Natural killer cell treated with Interleukin-12 subunit alpha and Interleukin-12 subunit beta and Interleukin-15 and Interleukin-18, amount 100 ng/mL, for 72 hours (primary cell): ENCODE data around the gene MYH15. TPM values are rescaled to one million over a fixed set of nuclear protein-coding genes. Genes with fewer than 3 reads are reported as not detected.

Experiments used
- ATAC-seq, 2 donors: fragments of 150-1000 bp; cut with Tn5 transposase in 1 of 2; sonication (Bioruptor Pico), chemical (Tn5 transposase) in 1 of 2; 2 replicates each; pipeline ENCODE4 v1.10.0; 2021
- DNase-seq: peaks from one replicate; pipeline ENCODE4 v3.0.0; 2022; ENCODE audit warnings: low spot score
- H3K27ac Mint-ChIP-seq, 2 donors: 1 replicate in 1 of 2; 2 replicates in 1 of 2; pipeline ENCODE4 v1.8.0; 2022; ENCODE audit warnings: mixed read lengths in 2 of 2, mild to moderate bottlenecking in 1 of 2, moderate library complexity in 1 of 2
- H3K27me3 Mint-ChIP-seq, 2 donors: 1 replicate in 1 of 2; 2 replicates in 1 of 2; pipeline ENCODE4 v1.8.0; 2022; ENCODE audit warnings: mixed read lengths in 2 of 2
- H3K36me3 Mint-ChIP-seq: one replicate; pipeline ENCODE4 v1.8.0; 2022; ENCODE audit warnings: mixed read lengths
- H3K4me1 Mint-ChIP-seq, 2 donors: 1 replicate in 1 of 2; 2 replicates in 1 of 2; pipeline ENCODE4 v1.8.0; 2022; ENCODE audit warnings: low read depth in 2 of 2, mixed read lengths in 2 of 2, mild to moderate bottlenecking in 1 of 2
- H3K4me3 Mint-ChIP-seq: one replicate; pipeline ENCODE4 v1.8.0; 2022; ENCODE audit warnings: mixed read lengths
- H3K9me3 Mint-ChIP-seq: 2 replicates; pipeline ENCODE4 v1.8.0; 2022; ENCODE audit warnings: mixed read lengths
- total RNA-seq, 2 donors: library from RNA; stranded (reverse); gene quantifications; one replicate each; pipeline ENCODE4 v1.2.3, GENCODE V29; 2022

Gene MYH15
- total RNA-seq, 2 donors from 2014 or later, result 0.14 to 1.1 TPM

- H3K27me3 Mint-ChIP-seq, result peaks cover 12 to 13% of the 10 kb centered on the region in 2 donors
- peaks cover 12% of the 10 kb centered on the region for H3K9me3 Mint-ChIP-seq
- peaks cover 29% of the 10 kb centered on the region for H3K36me3 Mint-ChIP-seq
- H3K4me3 Mint-ChIP-seq, result no peak overlapping the region
- ATAC-seq, result no peak
- H3K27ac Mint-ChIP-seq, result no peak overlapping the region
- DNase-seq, result no peak
- no peaks in the 10 kb centered on the region for H3K4me1 Mint-ChIP-seq
Measured at GRCh38 chr3:108447096-108447847, 63.1 kb downstream of the MYH15 start.

DNA sequence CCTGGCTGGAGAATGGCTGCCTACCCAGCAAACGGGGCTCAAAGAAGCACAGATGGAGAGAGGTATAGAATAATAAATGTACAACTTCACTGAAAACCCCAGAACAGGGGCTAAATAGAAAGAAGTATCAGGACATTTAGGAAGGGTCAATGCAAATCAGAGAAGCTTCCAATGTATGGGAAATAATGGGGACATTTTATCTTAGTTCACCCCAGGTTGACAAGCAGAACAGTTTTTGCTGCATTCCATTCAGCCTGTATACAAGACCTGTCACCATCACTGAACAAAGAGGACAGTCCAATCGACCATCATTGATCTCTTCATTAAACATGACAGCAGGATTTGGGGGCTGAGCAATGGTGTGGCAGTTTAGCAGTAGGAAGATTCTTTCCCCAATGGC is 68.1 kb downstream of the MYH15 start:
- Mint-ChIP-seq H3K27me3 (peaks cover 0 to 6% of the 10 kb centered on the region in 2 donors), H3K27ac (no peak overlapping the region), H3K9me3 (peaks cover 11% of the 10 kb centered on the region)

GRCh38 chr3:108441518-108441917 is 68.9 kb downstream of the MYH15 start:
- ATAC-seq (no peak), DNase-seq (no peak)
- H3K4me3 Mint-ChIP-seq, result no peak overlapping the region
- H3K27ac Mint-ChIP-seq, result no peak overlapping the region
- H3K27me3 Mint-ChIP-seq, result peaks cover 0 to 6% of the 10 kb centered on the region in 2 donors
- H3K9me3 Mint-ChIP-seq, result peaks cover 3% of the 10 kb centered on the region
- H3K36me3 Mint-ChIP-seq, result peaks cover 9% of the 10 kb centered on the region
- no peaks in the 10 kb centered on the region for H3K4me1 Mint-ChIP-seq

More for the DNA sequence above, 68.1 kb downstream of the MYH15 start:
- DNase-seq (no peak), ATAC-seq (no peak)
- H3K36me3 Mint-ChIP-seq, result peaks cover 16% of the 10 kb centered on the region
- no peak overlapping the region for H3K4me3 Mint-ChIP-seq
- no peaks in the 10 kb centered on the region for H3K4me1 Mint-ChIP-seq

DNA sequence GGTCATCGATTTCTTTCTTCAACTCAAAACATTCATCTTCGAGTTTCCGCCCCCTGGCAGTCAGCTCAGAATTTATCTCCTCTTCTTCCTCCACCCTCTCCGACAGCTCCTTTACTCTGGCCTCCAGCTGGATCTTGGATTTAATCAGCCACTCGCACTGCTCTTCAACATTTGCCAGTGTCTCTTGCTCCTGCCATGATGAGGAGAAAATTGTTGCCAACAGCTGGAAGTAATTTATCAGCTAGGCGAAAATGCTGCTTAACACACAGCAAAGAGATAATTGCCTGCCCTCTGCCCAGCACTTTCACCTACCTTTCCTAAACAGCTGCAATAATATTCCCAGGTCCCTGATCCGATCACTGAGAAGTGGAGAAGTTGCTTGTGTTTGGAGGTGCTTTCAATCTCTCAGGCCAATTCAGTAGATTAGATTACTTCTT is 69.3 kb downstream of the MYH15 start:
- H3K4me1 Mint-ChIP-seq, result no peaks in the 10 kb centered on the region
- ATAC-seq, result no peak
- H3K9me3 Mint-ChIP-seq, result no peaks in the 10 kb centered on the region
- H3K36me3 Mint-ChIP-seq, result peaks cover 4% of the 10 kb centered on the region
- H3K27ac Mint-ChIP-seq, result no peak overlapping the region
- H3K4me3 Mint-ChIP-seq, result no peak overlapping the region
- no peak for DNase-seq
- H3K27me3 Mint-ChIP-seq, result peaks cover 0 to 6% of the 10 kb centered on the region in 2 donors

- DNase-seq (no peak), ATAC-seq (no peak)
- peaks cover 0 to 4% of the 10 kb centered on the region in 2 donors for H3K27me3 Mint-ChIP-seq
- H3K4me1 Mint-ChIP-seq, result no peaks in the 10 kb centered on the region
- no peak overlapping the region for H3K27ac Mint-ChIP-seq
- no peaks in the 10 kb centered on the region for H3K36me3 Mint-ChIP-seq
- H3K4me3 Mint-ChIP-seq, result no peak overlapping the region
- no peaks in the 10 kb centered on the region for H3K9me3 Mint-ChIP-seq
Measured at GRCh38 chr3:108438542-108438941, 71.9 kb downstream of the MYH15 start.

GRCh38 chr3:108437439-108437838 is 73.0 kb downstream of the MYH15 start:
- H3K4me1 Mint-ChIP-seq, result no peaks in the 10 kb centered on the region
- H3K27me3 Mint-ChIP-seq, result peaks cover 0 to 4% of the 10 kb centered on the region in 2 donors
- H3K36me3 Mint-ChIP-seq, result no peaks in the 10 kb centered on the region
- H3K4me3 Mint-ChIP-seq, result no peak overlapping the region
- ATAC-seq (no peak), DNase-seq (no peak)
- no peaks in the 10 kb centered on the region for H3K9me3 Mint-ChIP-seq
- no peak overlapping the region for H3K27ac Mint-ChIP-seq

- ATAC-seq (no peak), DNase-seq (no peak)
- H3K36me3 Mint-ChIP-seq, result no peaks in the 10 kb centered on the region
- no peak overlapping the region for H3K4me3 Mint-ChIP-seq
- no peaks in the 10 kb centered on the region for H3K27me3 Mint-ChIP-seq
- H3K4me1 Mint-ChIP-seq, result no peaks in the 10 kb centered on the region
- H3K9me3 Mint-ChIP-seq, result no peaks in the 10 kb centered on the region
- no peak overlapping the region for H3K27ac Mint-ChIP-seq
Measured at GRCh38 chr3:108433928-108434327, 76.5 kb downstream of the MYH15 start.

- H3K27ac Mint-ChIP-seq, result no peak overlapping the region
- H3K9me3 Mint-ChIP-seq, result no peaks in the 10 kb centered on the region
- ATAC-seq (no peak), DNase-seq (no peak)
- H3K36me3 Mint-ChIP-seq, result no peaks in the 10 kb centered on the region
- H3K27me3 Mint-ChIP-seq, result peaks cover 0 to 5% of the 10 kb centered on the region in 2 donors
- H3K4me1 Mint-ChIP-seq, result no peaks in the 10 kb centered on the region
- no peak overlapping the region for H3K4me3 Mint-ChIP-seq
Measured at GRCh38 chr3:108432431-108432830, 78.0 kb downstream of the MYH15 start.

DNA sequence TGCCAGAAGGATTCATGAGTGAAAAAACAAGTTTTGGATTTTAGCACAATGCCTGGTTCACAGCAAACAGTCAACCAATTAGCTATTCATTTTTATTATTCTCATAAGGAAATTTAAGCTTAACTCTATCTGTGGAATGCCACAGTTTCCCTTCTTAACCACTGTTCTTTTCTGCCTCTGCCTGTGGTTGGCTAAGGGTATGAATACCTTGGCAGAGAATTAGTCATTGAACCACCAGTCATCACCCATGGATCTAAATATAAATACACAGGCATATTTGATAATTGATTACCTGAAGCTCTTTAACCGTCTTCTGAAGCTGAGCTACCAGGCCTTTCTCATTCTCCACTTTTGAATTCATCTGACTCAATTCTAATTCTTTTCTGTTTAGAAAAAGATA is 79.9 kb downstream of the MYH15 start:
- DNase-seq (no peak), ATAC-seq (no peak)
- H3K27ac Mint-ChIP-seq, result no peak overlapping the region
- H3K4me1 Mint-ChIP-seq, result no peaks in the 10 kb centered on the region
- no peaks in the 10 kb centered on the region for H3K36me3 Mint-ChIP-seq
- H3K27me3 Mint-ChIP-seq, result peaks cover 0 to 5% of the 10 kb centered on the region in 2 donors
- no peaks in the 10 kb centered on the region for H3K9me3 Mint-ChIP-seq
- H3K4me3 Mint-ChIP-seq, result no peak overlapping the region

DNA sequence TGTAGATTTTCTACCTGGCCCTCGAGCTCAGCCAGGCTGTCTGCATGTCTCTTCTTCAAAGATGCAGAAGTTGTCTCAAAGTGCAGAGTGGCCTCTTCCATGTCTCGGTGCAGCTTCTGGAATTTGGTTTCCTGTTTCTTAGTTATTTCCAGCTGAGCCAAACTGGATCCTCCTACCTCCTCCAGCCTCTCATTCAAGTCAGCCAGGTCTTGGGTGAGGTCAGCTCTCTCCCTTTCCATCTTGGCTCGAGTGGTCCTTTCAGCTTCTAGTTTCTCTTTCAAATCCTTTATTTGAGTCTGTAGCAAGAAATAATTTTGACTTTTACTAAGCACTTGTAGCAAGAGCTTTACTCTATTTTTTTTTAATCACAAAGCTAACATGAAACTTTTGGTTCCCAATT is 81.8 kb downstream of the MYH15 start:
- Mint-ChIP-seq H3K36me3 (no peaks in the 10 kb centered on the region), H3K27ac (no peak overlapping the region), H3K9me3 (no peaks in the 10 kb centered on the region), H3K27me3 (peaks cover 0 to 5% of the 10 kb centered on the region in 2 donors), H3K4me3 (no peak overlapping the region), H3K4me1 (no peaks in the 10 kb centered on the region)
- no peak for ATAC-seq
- no peak for DNase-seq

DNA sequence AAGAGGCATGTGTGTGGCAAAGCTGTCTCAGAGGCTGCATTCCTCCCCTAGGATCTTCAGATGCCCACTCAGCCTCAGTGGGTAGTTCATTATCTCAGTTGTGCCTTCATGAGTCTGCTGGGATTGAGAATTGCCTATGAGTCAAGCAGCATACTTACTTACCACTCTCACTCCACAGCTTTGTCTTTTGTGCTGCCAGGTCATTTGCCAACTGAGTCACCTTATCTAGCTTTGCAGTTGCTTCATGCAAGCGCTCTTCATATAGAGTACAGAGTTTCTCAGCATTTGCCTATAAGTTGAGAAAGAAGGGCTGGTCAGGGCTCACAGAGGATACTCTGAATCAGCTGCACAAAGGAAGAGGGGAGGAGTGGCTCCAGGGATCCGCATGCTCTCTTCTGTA is 89.5 kb downstream of the MYH15 start:
- H3K4me3 Mint-ChIP-seq, result no peak overlapping the region
- H3K27me3 Mint-ChIP-seq, result peaks cover 4 to 8% of the 10 kb centered on the region in 2 donors
- no peaks in the 10 kb centered on the region for H3K4me1 Mint-ChIP-seq
- H3K27ac Mint-ChIP-seq, result no peak overlapping the region
- no peaks in the 10 kb centered on the region for H3K36me3 Mint-ChIP-seq
- ATAC-seq, result no peak
- H3K9me3 Mint-ChIP-seq, result no peaks in the 10 kb centered on the region
- DNase-seq, result no peak

- DNase-seq, result no peak
- no peak overlapping the region for H3K4me3 Mint-ChIP-seq
- H3K27me3 Mint-ChIP-seq, result peaks cover 8 to 9% of the 10 kb centered on the region in 2 donors
- no peaks in the 10 kb centered on the region for H3K9me3 Mint-ChIP-seq
- no peaks in the 10 kb centered on the region for H3K4me1 Mint-ChIP-seq
- H3K27ac Mint-ChIP-seq, result no peak overlapping the region
- ATAC-seq, result no peak
- no peaks in the 10 kb centered on the region for H3K36me3 Mint-ChIP-seq
Measured at GRCh38 chr3:108416111-108416869, 94.1 kb downstream of the MYH15 start.

GRCh38 chr3:108415661-108416060 is 94.7 kb downstream of the MYH15 start:
- Mint-ChIP-seq H3K27me3 (peaks cover 8 to 11% of the 10 kb centered on the region in 2 donors), H3K9me3 (no peaks in the 10 kb centered on the region), H3K27ac (no peak overlapping the region), H3K36me3 (no peaks in the 10 kb centered on the region), H3K4me3 (no peak overlapping the region), H3K4me1 (no peaks in the 10 kb centered on the region)
- ATAC-seq (no peak), DNase-seq (no peak)

GRCh38 chr3:108414007-108414406 is 96.4 kb downstream of the MYH15 start:
- H3K27ac Mint-ChIP-seq, result no peak overlapping the region
- H3K9me3 Mint-ChIP-seq, result no peaks in the 10 kb centered on the region
- peaks cover 8 to 11% of the 10 kb centered on the region in 2 donors for H3K27me3 Mint-ChIP-seq
- H3K4me1 Mint-ChIP-seq, result no peaks in the 10 kb centered on the region
- DNase-seq, result no peak
- ATAC-seq, result no peak
- H3K36me3 Mint-ChIP-seq, result no peaks in the 10 kb centered on the region
- no peak overlapping the region for H3K4me3 Mint-ChIP-seq
